OCI-LY7 (cell line): ENCODE results near the gene MYH3. TPM values are rescaled to one million over a fixed set of nuclear protein-coding genes. Genes with fewer than 3 reads are reported as not detected.

Experiments
- BruUV-seq: library from RNA; stranded (reverse); fragments of 400-500 nt; replicated peaks from 2 replicates; lab custom pipeline; 2021; lab: Mats Ljungman, UMichigan
- CTCF ChIA-PET: fragments of 300-600 bp; sonication (Branson Sonifier 250); formaldehyde crosslinking; loops from one replicate; lab custom pipeline; 2022; ENCODE audit warnings: antibody characterized with exemption; ENCODE audit not compliant: unreplicated experiment; lab: Charles Lee
- POLR2A ChIA-PET: fragments of 300-600 bp; sonication (Branson Sonifier 250); formaldehyde crosslinking; loops from one replicate; lab custom pipeline; 2022; ENCODE audit warnings: antibody characterized with exemption; lab: Charles Lee
- DNase-seq: peaks from one replicate; pipeline ENCODE4 v3.0.0-alpha.2; 2015; ENCODE audit warnings: low spot score
- H2AFZ ChIP-seq: fragments of 200-600 bp; sonication (generic), shearing (Covaris generic); 2 replicates; pipeline ENCODE4 v1.6.1; 2014; ENCODE audit warnings: mild to moderate bottlenecking, antibody characterized with exemption, low read length, moderate library complexity
- H3K27ac ChIP-seq: fragments of 200-600 bp; sonication (generic); 2 replicates; pipeline ENCODE4 v1.5.1; 2014; ENCODE audit warnings: mixed run types, low read depth, mild to moderate bottlenecking, moderate library complexity, low read length, inconsistent platforms; ENCODE audit not compliant: poor library complexity, severe bottlenecking
- H3K36me3 ChIP-seq: fragments of 200-600 bp; sonication (generic); 2 replicates; pipeline ENCODE4 v1.6.1; 2014; ENCODE audit warnings: mild to moderate bottlenecking, antibody characterized with exemption, low read length, moderate library complexity, mixed read lengths; ENCODE audit not compliant: insufficient read depth
- H3K4me1 ChIP-seq: fragments of 200-600 bp; sonication (generic); 2 replicates; pipeline ENCODE4 v1.5.1; 2014; ENCODE audit warnings: mild to moderate bottlenecking, low read length; ENCODE audit not compliant: insufficient read depth, poor library complexity, severe bottlenecking
- H3K4me2 ChIP-seq: fragments of 200-600 bp; sonication (generic); 2 replicates; pipeline ENCODE4 v1.6.1; 2014; ENCODE audit warnings: mild to moderate bottlenecking, low read length
- H3K4me3 ChIP-seq: fragments of 200-600 bp; sonication (generic); 2 replicates; pipeline ENCODE4 v1.5.1; 2014; ENCODE audit warnings: mild to moderate bottlenecking, low read depth, low read length; ENCODE audit not compliant: poor library complexity, severe bottlenecking
- H3K79me2 ChIP-seq: fragments of 200-600 bp; sonication (generic); 2 replicates; pipeline ENCODE4 v1.6.1; 2016; ENCODE audit warnings: low read depth, mild to moderate bottlenecking, low read length, moderate library complexity, mixed read lengths; ENCODE audit not compliant: insufficient read depth
- H3K9me2 ChIP-seq: fragments of 200-600 bp; sonication (generic); 2 replicates; pipeline ENCODE4 v1.6.1; 2016; ENCODE audit warnings: mild to moderate bottlenecking, low read length, mixed read lengths; ENCODE audit not compliant: insufficient read depth
- H3K9me3 ChIP-seq: fragments of 200-600 bp; sonication (generic); 2 replicates; pipeline ENCODE4 v1.6.1; 2014; ENCODE audit warnings: mild to moderate bottlenecking, mixed run types, low read length, mixed read lengths
- H4K20me1 ChIP-seq: fragments of 200-600 bp; sonication (generic); 2 replicates; pipeline ENCODE4 v1.6.1; 2014; ENCODE audit warnings: mild to moderate bottlenecking, antibody characterized with exemption, low read length, moderate library complexity, mixed read lengths; ENCODE audit not compliant: insufficient read depth
- CTCF ChIP-seq: fragments of 200-600 bp; sonication (generic); conservative IDR thresholded peaks from 2 replicates; pipeline ENCODE4 v1.5.1; 2014; ENCODE audit warnings: mild to moderate bottlenecking, antibody characterized with exemption, low read length, moderate library complexity, mixed read lengths
- EZH2phosphoT487 ChIP-seq: fragments of 200-600 bp; sonication (generic); IDR thresholded peaks from 2 replicates; pipeline ENCODE4 v1.6.1; 2018; ENCODE audit warnings: low read depth, borderline replicate concordance, mild to moderate bottlenecking, mixed run types, antibody characterized with exemption, low read length, moderate library complexity, mixed read lengths
- intact Hi-C: fragments of 100-400 bp; cut with micrococcal nuclease; formaldehyde crosslinking; loops from one replicate; pipeline ENCODE4 v1.10.0; 2022; ENCODE audit not compliant: unreplicated experiment
- total RNA-seq, 2 experiments: library from RNA; depleted of rRNA in 1 of 2; stranded (reverse); fragments of >200 nt in 1 of 2; shearing (Covaris generic) in 1 of 2; gene quantifications; 2 replicates each; pipeline ENCODE4 v1.2.3, GENCODE V29; 2014 to 2022

MYH3 gene
- total RNA-seq, 2 experiments from 2014 or later, result 4.2 to 5.9 TPM

- no TSS peak for BruUV-seq
- no peaks in the 10 kb centered on the region for H3K9me2 ChIP-seq
Observed at GRCh38 chr17:10699856-10700255, 42.7 kb upstream of the MYH3 start.

GRCh38 chr17:10698096-10698818 lies 41.1 kb upstream of the MYH3 start:
- Histone ChIP-seq H2AFZ (peak overlapping the region; percentile 86), H4K20me1 (peaks cover 16% of the 10 kb centered on the region; the same call in 1 of the 2 replicates), H3K9me3 (no peaks in the 10 kb centered on the region), H3K36me3 (peaks cover 24% of the 10 kb centered on the region), H3K4me2 (peak overlapping the region; percentile 88), H3K79me2 (peaks cover 55% of the 10 kb centered on the region), H3K4me1 (peaks cover 27% of the 10 kb centered on the region), H3K4me3 (peak overlapping the region; percentile 95), H3K9me2 (no peaks in the 10 kb centered on the region), H3K27ac (peak overlapping the region; percentile 75)
- TSS peak; percentile 83 for BruUV-seq
- TF ChIP-seq EZH2phosphoT487, result no peak
- no peak for TF ChIP-seq CTCF
- CTCF ChIA-PET, result no interaction called here
- DNase-seq, result peak; percentile 16
- intact Hi-C loops, result no loop called here
- POLR2A ChIA-PET, result no interaction called here

More at GRCh38 chr17:10699856-10700255, 42.7 kb upstream of the MYH3 start:
- H3K79me2 ChIP-seq, result peaks cover 39% of the 10 kb centered on the region
- H2AFZ ChIP-seq, result no peak overlapping the region
- intact Hi-C loops, result no loop called here
- H3K4me3 ChIP-seq, result no peak overlapping the region
- H4K20me1 ChIP-seq, result 0 out of 2 replicates have a peak, but pooled peaks cover 8% of the 10 kb centered on the region
- no peak for TF ChIP-seq CTCF
- TF ChIP-seq EZH2phosphoT487, result no peak
- H3K4me1 ChIP-seq, result peaks cover 27% of the 10 kb centered on the region
- no peak for DNase-seq
- peaks cover 9% of the 10 kb centered on the region for H3K36me3 ChIP-seq
- no peak overlapping the region for H3K27ac ChIP-seq
- H3K9me3 ChIP-seq, result no peaks in the 10 kb centered on the region
- H3K4me2 ChIP-seq, result peak overlapping the region; percentile 45; the same call in 1 of the 2 replicates
- POLR2A ChIA-PET, result interaction anchor here (0.6 kb wide), 1 partner anchor 1320 kb away, joined by 3 read pairs; no protein-coding TSS in a partner anchor
- CTCF ChIA-PET, result no interaction called here
